Retina (tissue), 1 donor: Measurements from ENCODE around the gene LBH.

Experiments
- DNase-seq: peaks from one replicate; pipeline ENCODE4 v3.0.0-alpha.2; 2016

LBH gene

DNA sequence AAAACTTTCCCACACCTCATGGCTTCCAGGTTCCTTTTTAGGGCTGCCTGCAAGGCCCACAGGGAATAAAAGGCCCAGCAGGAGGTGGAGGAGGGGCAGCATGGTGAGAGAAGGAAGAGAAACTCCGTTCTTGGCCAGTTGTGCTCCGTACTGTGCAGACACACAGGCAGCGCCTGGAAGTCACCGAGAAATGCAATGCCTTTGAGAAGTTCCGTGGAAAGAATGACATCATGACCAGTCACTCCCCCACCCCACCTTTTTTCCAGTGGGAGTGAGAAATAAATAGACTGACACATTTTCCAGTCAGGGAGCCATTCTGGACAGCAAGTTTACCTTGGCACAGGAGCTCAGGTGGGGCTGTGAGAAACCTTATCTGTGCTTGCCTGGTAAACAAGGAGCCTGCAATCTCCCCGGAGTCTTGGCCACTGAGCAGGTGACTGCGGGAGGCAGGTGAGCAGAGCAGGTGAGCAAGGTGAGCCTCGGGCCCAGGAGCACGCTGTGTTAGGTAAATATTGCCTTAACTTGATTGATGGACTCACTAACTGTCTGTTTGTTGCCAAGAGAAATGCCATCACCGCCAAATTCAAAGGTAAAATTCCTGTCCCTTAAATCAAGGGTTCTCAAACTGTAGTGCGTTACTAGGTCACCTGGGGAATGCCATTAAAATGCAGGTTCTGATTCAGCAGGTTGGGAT, 13.5 kb upstream of the LBH start:
- DNase-seq, result no peak

- no peak for DNase-seq
Observed at GRCh38 chr2:30218338-30218713, 13.0 kb upstream of the LBH start.

DNA sequence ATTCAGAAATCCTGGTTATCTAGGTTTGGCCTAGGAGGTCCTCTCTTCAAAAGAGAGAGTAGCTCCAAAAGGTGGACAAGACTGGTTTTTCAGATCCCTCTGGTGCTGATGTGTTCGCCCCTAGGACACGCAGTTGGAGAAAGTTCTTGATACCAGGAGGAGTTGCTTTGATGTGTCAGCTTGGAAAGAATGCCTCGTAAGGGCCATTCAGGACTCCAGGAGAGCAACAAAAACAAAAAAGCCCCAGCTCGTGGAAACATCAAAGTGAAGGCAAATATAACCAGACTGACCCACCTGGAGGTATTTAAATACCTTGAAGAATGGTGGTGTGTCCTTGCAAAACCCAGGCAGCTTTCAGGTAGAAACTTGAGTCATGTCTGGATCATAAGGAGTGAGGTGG, 12.5 kb upstream of the LBH start:
- DNase-seq, result no peak

GRCh38 chr2:30219886-30220875, 11.2 kb upstream of the LBH start:
- DNase-seq, result no peak

DNA sequence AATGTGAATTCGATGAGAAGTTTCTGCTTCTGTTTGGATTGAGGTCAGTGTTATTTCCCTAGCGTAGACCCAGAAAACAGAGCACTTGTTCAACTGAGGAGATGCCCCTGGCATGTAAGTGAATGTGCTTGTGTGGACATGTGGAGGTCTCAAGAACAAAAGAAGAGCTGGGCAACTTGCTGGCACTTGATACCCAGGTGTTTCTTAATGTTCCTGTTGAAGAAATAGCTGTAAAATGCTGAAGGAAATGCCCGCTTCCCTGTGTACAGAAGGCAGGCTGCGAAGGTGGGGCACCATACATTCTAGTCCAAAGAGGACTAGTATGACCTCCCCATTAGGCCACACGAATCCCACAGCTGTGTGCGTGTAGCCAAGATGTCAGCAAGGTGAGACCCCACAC, 9.8 kb upstream of the LBH start:
- no peak for DNase-seq

DNA sequence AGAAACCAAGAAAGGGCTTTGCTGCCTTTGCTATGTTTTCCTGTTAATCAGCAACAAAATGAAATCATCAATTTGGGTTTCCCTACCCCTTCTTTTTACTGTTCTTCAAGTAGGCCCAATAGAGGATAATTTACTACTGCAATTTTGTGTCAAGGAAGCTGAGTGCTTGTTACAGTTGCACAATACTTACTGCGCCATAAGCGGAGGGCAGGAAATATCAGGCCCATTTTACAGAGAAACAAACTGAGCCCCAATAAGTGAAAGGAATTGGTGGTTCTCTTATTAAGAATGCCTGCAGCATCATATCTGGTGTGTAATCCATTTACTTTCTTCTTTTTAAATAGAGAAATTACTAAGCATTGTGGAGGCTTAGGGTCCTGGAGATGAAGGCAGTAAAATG, 9.3 kb upstream of the LBH start:
- no peak for DNase-seq

GRCh38 chr2:30222636-30223360, 8.5 kb upstream of the LBH start:
- no peak for DNase-seq

DNA sequence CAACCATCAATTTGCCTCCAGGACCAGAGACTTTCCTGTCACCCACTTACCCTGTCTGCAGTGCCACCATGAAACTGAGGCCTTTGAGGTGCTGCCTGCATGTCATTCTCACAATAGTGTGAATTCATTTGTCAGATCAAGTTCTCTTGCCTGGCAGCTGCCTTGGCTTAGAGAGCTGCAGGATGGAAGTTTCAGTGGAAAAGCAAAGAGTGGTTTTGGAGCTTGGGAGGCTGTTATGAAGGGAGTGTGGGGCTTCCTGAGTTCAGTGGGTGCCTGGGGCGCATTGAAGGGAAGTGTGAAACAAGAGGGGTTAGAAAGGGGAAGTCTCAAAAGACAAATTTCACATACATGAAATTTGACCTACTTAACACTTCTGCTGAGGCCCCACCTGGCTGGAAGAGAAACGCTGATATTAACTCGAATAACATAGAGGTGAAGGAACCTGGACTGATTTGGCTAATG, 7.9 kb upstream of the LBH start:
- no peak for DNase-seq

DNA sequence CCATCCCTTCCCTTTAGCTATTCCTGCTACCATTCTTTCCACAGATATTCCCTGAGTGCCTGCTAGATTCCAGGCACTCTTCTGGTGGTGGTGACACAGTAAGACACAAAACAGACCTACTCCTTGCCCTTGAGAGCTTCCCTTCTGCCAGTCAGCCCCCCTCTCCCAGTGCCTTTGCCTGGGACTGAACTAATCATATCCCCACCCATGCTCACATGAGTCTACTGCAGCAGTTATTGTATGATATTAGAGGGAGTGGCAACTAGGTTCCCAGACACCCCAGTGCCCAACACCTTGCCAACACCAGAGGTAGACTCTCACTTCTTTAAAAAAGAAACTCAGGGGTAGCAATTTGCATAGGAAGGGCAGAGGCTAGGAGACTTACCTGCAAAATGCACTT, 7.2 kb upstream of the LBH start:
- DNase-seq, result no peak

- DNase-seq, result no peak
Observed at GRCh38 chr2:30225131-30225762, 6.1 kb upstream of the LBH start.

- DNase-seq, result no peak
Observed at GRCh38 chr2:30226144-30227032, 4.9 kb upstream of the LBH start.

DNA sequence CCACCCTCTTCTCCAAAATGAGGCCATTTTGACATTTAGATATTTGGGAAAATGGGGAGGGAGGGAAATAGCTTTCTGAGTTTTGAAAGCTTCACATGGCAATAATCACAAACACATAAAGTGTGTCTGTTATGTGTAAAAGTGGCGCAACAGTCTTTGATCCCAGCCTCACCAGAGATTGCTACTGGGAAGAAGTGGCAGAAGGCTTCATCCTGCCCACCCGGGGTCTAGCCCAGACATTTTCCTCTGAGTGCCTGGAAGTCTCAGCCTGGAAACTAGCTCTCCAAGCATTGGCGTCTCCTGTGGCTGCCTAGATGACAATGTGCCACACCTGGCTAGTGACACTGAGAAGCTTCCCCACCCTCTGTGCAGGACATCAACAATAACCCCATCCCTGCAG, 1.7 kb upstream of the LBH start:
- no peak for DNase-seq

GRCh38 chr2:30230497-30231211, 680 bp upstream of the LBH start:
- DNase-seq, result peak; percentile 93

DNA sequence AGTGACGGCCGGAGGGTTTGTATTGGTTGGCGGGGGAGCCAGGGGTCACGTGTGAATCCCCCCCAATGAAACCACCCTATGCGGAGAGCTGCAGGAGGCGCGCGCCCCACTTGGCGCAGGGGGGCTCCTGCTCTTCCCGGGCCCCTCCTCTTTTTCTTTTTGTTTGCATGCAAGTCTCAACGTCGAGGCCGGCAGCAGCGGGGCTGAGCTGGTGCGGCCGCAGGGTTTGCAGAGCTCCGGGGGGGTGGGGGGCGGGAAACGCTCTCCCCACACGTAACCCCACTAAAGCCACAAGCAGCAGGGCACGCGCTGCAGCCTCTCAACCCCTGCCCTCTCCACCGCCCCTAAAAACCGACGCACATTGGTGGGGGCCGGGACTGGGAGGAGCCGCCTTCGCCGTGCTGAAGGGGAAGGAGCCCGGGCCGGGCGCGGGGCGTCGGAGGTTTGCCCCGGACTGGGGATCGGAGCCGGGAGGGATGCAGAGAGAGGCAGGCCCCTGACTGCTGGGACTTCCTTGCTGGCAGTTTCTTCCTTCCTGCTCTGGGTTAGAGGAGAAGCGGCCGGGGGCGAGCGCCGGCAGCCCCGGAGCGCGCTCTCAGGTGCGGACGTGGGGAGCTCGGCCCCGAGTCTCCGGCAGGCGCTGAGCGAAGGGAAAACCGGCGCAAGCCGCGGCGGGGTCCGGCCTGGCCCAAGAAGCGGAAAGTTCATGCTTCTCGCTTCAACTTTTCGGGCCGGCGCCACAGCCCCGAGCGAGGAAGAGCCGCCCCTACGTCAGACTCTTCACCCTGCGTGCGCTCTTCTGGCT, 864 bp downstream of the LBH start:
- DNase-seq, result peak; percentile 88

GRCh38 chr2:30232801-30233130, 1.4 kb downstream of the LBH start:
- no peak for DNase-seq

- no peak for DNase-seq
Observed at GRCh38 chr2:30233271-30234009, 2.1 kb downstream of the LBH start.

- DNase-seq, result no peak
Observed at GRCh38 chr2:30234180-30234971, 3.0 kb downstream of the LBH start.

- DNase-seq, result no peak
Observed at GRCh38 chr2:30235008-30235655, 3.8 kb downstream of the LBH start.
